Esophagus muscularis mucosa (tissue), 3 donors: ENCODE data around the gene MKI67.

Experiments
- POLR2A ChIP-seq: fragments of 450-650 bp; IDR thresholded peaks from one replicate; pipeline ENCODE4 v1.6.1; 2017; ENCODE audit warnings: antibody characterized with exemption, moderate library complexity, mild to moderate bottlenecking, low read depth
- TF ChIP-seq, protein P1 (sequence below), 3 experiments: fragments of 200-600 bp in 2 of 3; fragments of 450-650 bp in 1 of 3; sonication (generic) in 2 of 3; IDR thresholded peaks; one replicate each; pipeline ENCODE4 v1.5.1; 2017 to 2019; ENCODE audit warnings: antibody characterized with exemption in 3 of 3, mild to moderate bottlenecking in 2 of 3, moderate library complexity in 1 of 3

DNA sequence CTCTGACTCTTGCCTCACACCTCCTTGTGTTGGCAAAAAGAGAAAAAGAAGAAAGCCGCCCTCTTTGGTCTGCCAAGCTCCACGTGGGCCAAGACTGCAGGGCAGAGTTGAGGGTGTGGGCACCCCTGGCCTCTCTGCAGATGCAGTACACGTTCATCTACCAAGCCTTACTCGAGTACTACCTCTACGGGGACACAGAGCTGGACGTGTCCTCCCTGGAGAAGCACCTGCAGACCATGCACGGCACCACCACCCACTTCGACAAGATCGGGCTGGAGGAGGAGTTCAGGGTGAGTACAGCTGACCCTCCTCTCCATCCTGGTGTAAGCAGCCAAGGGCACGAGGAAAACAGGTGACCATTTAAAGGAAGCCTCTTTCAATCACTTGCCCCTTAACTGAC, 56.1 kb downstream of the MKI67 start:
- TF ChIP-seq, protein P1, sequence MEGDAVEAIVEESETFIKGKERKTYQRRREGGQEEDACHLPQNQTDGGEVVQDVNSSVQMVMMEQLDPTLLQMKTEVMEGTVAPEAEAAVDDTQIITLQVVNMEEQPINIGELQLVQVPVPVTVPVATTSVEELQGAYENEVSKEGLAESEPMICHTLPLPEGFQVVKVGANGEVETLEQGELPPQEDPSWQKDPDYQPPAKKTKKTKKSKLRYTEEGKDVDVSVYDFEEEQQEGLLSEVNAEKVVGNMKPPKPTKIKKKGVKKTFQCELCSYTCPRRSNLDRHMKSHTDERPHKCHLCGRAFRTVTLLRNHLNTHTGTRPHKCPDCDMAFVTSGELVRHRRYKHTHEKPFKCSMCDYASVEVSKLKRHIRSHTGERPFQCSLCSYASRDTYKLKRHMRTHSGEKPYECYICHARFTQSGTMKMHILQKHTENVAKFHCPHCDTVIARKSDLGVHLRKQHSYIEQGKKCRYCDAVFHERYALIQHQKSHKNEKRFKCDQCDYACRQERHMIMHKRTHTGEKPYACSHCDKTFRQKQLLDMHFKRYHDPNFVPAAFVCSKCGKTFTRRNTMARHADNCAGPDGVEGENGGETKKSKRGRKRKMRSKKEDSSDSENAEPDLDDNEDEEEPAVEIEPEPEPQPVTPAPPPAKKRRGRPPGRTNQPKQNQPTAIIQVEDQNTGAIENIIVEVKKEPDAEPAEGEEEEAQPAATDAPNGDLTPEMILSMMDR (IDR thresholded peaks at IDR 0.05), result no peak
- no peak for TF ChIP-seq POLR2A
